Fibroblast of lung (primary cell): ENCODE measurements around the gene TMEM138. TPM values are rescaled to one million over a fixed set of nuclear protein-coding genes. Genes with fewer than 3 reads are reported as not detected.

Source experiments
- DNase-seq, 2 donors: peaks; one replicate each; pipeline versions ENCODE4 v3.0.0 to v3.0.0-alpha.2; 2010; ENCODE audit warnings: low read depth in 2 of 2
- H2AFZ ChIP-seq: 2 replicates; pipeline ENCODE4 v1.5.1; 2012; ENCODE audit warnings: low read length, control low read depth, inconsistent platforms
- H3K27ac ChIP-seq: 2 replicates; pipeline ENCODE4 v1.5.1; 2011; ENCODE audit warnings: low read length, control low read depth; ENCODE audit not compliant: insufficient read depth
- H3K27me3 ChIP-seq: 2 replicates; pipeline ENCODE4 v1.5.1; 2011; ENCODE audit warnings: mild to moderate bottlenecking, low read length; ENCODE audit not compliant: control insufficient read depth, insufficient read depth
- H3K36me3 ChIP-seq: 2 replicates; pipeline ENCODE4 v1.5.1; 2011; ENCODE audit warnings: low read length; ENCODE audit not compliant: control insufficient read depth, insufficient read depth
- H3K4me1 ChIP-seq: 2 replicates; pipeline ENCODE4 v1.5.1; 2011; ENCODE audit warnings: low read length; ENCODE audit not compliant: control insufficient read depth, insufficient read depth; ENCODE audit errors: extremely low read depth
- H3K4me2 ChIP-seq: 2 replicates; pipeline ENCODE4 v1.5.1; 2011; ENCODE audit warnings: low read length, control low read depth; ENCODE audit not compliant: insufficient read depth; ENCODE audit errors: extremely low read depth
- H3K4me3 ChIP-seq, 4 experiments: fragments of 200-600 bp in 1 of 4; sonication (generic) in 1 of 4; replicated peaks in 1 of 4; 2 replicates each; pipeline ENCODE4 v1.5.1; 2011 to 2016; ENCODE audit warnings: low read length in 4 of 4, low read depth in 3 of 4, mild to moderate bottlenecking in 3 of 4, control low read depth in 2 of 4, inconsistent platforms in 1 of 4, mixed read lengths in 1 of 4; ENCODE audit not compliant: insufficient read depth in 1 of 4; ENCODE audit errors: control extremely low read depth in 1 of 4
- H3K79me2 ChIP-seq: 2 replicates; pipeline ENCODE4 v1.5.1; 2012; ENCODE audit warnings: mild to moderate bottlenecking, low read length, inconsistent platforms; ENCODE audit not compliant: control insufficient read depth, insufficient read depth
- H3K9ac ChIP-seq: 2 replicates; pipeline ENCODE4 v1.5.1; 2011; ENCODE audit warnings: mild to moderate bottlenecking, low read length, control low read depth; ENCODE audit not compliant: insufficient read depth
- H3K9me3 ChIP-seq: 2 replicates; pipeline ENCODE4 v1.5.1; 2012; ENCODE audit warnings: low read depth, low read length; ENCODE audit not compliant: control insufficient read depth, insufficient read depth
- H4K20me1 ChIP-seq: 2 replicates; pipeline ENCODE4 v1.5.1; 2011; ENCODE audit warnings: low read length; ENCODE audit not compliant: control insufficient read depth, insufficient read depth; ENCODE audit errors: extremely low read depth
- EZH2 ChIP-seq: IDR thresholded peaks from 2 replicates; pipeline ENCODE4 v1.5.1; 2012; ENCODE audit warnings: low read length, control low read depth, mild to moderate bottlenecking; ENCODE audit errors: missing control alignments
- polyA plus RNA-seq, 2 donors: library from polyadenylated mRNA; depleted of rRNA in 1 of 2; stranded (reverse) in 1 of 2; unstranded in 1 of 2; fragments of >200 nt; gene quantifications; 2 replicates each; pipeline ENCODE4 v1.2.1, GENCODE V29; 2011 to 2012; ENCODE audit warnings: missing spikeins in 1 of 2
- total RNA-seq: library from RNA; depleted of rRNA; stranded (reverse); fragments of >200 nt; gene quantifications from 2 replicates; pipeline ENCODE4 v1.2.1, GENCODE V29; 2014
- TF ChIP-seq, protein P1 (sequence below), 2 donors: IDR thresholded peaks in 1 of 2; conservative IDR thresholded peaks in 1 of 2; 1 replicate in 1 of 2; 2 replicates in 1 of 2; pipeline ENCODE4 v1.5.1; 2011 to 2012; ENCODE audit warnings: low read length in 2 of 2, control low read depth in 1 of 2, inconsistent platforms in 1 of 2, low read depth in 1 of 2, mild to moderate bottlenecking in 1 of 2

TMEM138 gene
- total and polyA plus RNA-seq, 2 donors (not counting 1 experiment from before 2014, with no cell fraction given), result 30.2 to 95.9 TPM

DNA sequence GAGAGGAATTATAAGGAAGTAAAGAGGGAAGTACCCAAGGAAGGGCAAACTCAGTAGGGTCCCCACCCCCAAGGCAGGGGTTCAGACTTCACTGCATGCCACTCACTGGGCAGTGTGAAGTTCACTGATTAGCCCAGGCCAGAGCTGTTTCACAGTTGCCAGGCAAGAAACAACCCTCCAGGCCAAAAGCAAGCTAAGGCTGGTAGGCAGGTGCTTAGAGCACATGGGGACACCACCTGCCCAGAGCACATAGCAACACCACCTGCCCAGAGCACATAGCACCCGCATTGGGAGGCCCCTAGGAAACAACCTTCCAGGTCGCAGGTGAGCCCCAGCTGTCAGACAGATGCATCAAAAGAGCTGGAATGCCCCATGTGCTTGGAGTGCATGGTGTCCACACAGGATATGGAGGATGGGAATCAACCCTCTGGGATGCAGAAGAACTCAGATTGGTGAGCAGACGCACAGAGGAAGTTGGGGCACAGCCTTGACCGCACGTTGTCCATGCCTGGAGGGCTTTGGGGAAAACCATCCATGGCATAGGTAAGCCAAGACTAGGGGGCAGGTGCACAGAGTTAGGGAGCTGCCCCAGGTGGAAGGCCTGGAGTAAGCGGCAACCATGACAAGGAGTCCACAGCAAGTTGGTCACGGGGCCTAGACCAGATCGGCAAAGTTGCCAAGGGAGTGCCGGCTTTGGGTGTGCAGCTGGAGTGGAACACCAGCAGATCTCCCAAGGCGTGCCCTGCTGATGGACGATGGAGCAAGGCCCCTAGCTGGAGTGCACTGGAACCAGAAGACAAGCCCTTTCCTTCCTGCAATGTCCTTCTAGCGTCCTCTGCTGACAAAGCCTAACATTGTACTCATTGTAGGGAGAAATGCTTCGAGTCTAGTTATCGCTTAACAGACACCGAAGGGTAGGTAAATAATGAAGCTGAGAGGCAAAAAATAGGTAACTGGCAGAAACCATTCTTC lies 22.4 kb downstream of the TMEM138 start:
- H3K9ac ChIP-seq, result no peak overlapping the region
- H3K4me1 ChIP-seq, result no peaks in the 10 kb centered on the region
- H3K4me3 ChIP-seq, result no peak overlapping the region
- no peak overlapping the region for H2AFZ ChIP-seq
- no peaks in the 10 kb centered on the region for H3K79me2 ChIP-seq
- H3K27me3 ChIP-seq, result no peaks in the 10 kb centered on the region
- H3K9me3 ChIP-seq, result no peaks in the 10 kb centered on the region
- DNase-seq, result peak in 1 of 2 donors; percentile 48
- no peak overlapping the region for H3K4me2 ChIP-seq
- no peaks in the 10 kb centered on the region for H3K36me3 ChIP-seq
- no peaks in the 10 kb centered on the region for H4K20me1 ChIP-seq
- H3K27ac ChIP-seq, result no peak overlapping the region
- TF ChIP-seq, protein P1, sequence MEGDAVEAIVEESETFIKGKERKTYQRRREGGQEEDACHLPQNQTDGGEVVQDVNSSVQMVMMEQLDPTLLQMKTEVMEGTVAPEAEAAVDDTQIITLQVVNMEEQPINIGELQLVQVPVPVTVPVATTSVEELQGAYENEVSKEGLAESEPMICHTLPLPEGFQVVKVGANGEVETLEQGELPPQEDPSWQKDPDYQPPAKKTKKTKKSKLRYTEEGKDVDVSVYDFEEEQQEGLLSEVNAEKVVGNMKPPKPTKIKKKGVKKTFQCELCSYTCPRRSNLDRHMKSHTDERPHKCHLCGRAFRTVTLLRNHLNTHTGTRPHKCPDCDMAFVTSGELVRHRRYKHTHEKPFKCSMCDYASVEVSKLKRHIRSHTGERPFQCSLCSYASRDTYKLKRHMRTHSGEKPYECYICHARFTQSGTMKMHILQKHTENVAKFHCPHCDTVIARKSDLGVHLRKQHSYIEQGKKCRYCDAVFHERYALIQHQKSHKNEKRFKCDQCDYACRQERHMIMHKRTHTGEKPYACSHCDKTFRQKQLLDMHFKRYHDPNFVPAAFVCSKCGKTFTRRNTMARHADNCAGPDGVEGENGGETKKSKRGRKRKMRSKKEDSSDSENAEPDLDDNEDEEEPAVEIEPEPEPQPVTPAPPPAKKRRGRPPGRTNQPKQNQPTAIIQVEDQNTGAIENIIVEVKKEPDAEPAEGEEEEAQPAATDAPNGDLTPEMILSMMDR (conservative IDR thresholded peaks at IDR 0.05 in 1 of 2, IDR thresholded peaks at IDR 0.05 in 1 of 2; ENCODE audit: low read depth in 1 of 2, low read length in 2 of 2), result peak; percentile 25 to 43
- no peak for TF ChIP-seq EZH2

DNA sequence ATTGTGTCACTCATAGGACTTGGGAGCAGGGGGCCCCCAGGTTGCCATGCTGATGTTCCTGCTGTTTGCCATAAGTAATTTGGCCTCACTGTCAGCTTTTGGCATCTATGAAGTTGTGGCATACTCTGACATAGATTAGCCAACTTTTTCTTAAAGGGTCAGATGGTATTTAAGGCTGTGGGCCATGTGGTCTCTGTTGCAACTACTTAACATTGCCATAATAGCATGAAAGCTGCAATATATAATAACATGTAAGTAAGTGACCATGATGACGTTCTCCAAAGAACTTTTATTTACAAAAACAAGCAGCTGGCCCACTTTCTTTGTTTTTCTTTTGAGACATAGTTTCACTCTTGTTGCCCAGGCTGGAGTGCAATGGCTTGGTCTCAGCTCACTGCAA lies 28.0 kb downstream of the TMEM138 start:
- H3K9me3 ChIP-seq, result no peaks in the 10 kb centered on the region
- H3K79me2 ChIP-seq, result no peaks in the 10 kb centered on the region
- no peaks in the 10 kb centered on the region for H3K27me3 ChIP-seq
- DNase-seq, result peak in 1 of 2 donors; percentile 44
- H3K27ac ChIP-seq, result no peak overlapping the region
- no peak overlapping the region for H3K4me3 ChIP-seq
- no peak overlapping the region for H3K9ac ChIP-seq
- no peak overlapping the region for H2AFZ ChIP-seq
- H4K20me1 ChIP-seq, result no peaks in the 10 kb centered on the region
- H3K36me3 ChIP-seq, result peaks cover 3% of the 10 kb centered on the region
- no peaks in the 10 kb centered on the region for H3K4me1 ChIP-seq
- no peak overlapping the region for H3K4me2 ChIP-seq
- no peak for TF ChIP-seq EZH2
- TF ChIP-seq, protein P1 (conservative IDR thresholded peaks at IDR 0.05 in 1 of 2, IDR thresholded peaks at IDR 0.05 in 1 of 2; ENCODE audit: low read depth in 1 of 2, low read length in 2 of 2), result no peak

DNA sequence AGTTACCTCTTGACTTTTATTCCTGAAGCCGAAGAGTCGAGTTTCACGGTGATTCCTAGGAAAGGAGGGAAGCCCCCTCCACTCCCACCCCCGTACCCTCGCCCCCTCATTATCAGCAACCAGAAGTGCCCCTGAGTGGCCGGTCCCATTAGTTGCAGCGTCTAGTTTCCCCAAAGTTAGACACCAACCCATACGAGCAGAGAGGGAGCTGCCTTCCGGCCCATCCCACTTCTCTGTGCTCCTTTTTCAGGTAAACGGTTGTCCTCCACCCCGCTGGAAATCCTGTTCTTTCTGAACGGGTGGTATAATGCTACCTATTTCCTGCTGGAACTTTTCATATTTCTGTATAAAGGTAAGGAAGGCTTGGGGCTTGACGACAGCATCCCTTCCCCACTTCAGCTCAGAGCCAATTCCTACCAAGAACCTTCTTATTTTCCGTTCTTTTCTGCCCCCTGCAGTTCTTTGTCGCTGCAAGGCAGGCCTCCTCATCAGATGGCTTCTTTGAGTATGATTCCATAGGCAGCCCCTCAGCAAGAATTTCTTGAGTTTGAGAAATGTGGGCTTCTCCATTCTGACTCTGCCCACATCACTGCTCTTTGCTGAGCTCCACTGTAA lies 30.9 kb downstream of the TMEM138 start:
- Histone ChIP-seq H3K27me3 (no peaks in the 10 kb centered on the region), H3K4me3 (peak overlapping the region; percentile 68 to 90 (median 86)), H3K9ac (peak overlapping the region; percentile 48), H3K9me3 (no peaks in the 10 kb centered on the region), H3K4me1 (no peaks in the 10 kb centered on the region), H4K20me1 (no peaks in the 10 kb centered on the region), H3K79me2 (no peaks in the 10 kb centered on the region), H3K4me2 (peak overlapping the region; percentile 98), H2AFZ (peak overlapping the region; percentile 79), H3K27ac (peak overlapping the region; percentile 52), H3K36me3 (peaks cover 4% of the 10 kb centered on the region)
- TF ChIP-seq, protein P1 (conservative IDR thresholded peaks at IDR 0.05 in 1 of 2, IDR thresholded peaks at IDR 0.05 in 1 of 2; ENCODE audit: low read depth in 1 of 2, low read length in 2 of 2), result peak; percentile 21 to 25
- TF ChIP-seq EZH2, result no peak
- DNase-seq, result peak; percentile 23 to 32
